ENCODE data around the gene KIF3C. TPM values are rescaled to one million over a fixed set of nuclear protein-coding genes. Genes with fewer than 3 reads are reported as not detected.
A peak's percentile ranks its signal among the peaks of the same experiment; 100 is the strongest.
"Not testable (repeated sequence)": the region's sequence is repeated elsewhere in the genome, so short reads cannot be mapped to it uniquely, and the experiment has no call there.

Gene KIF3C
- total RNA-seq, 1 experiment from 2014 or later = 11.1 TPM

DNA sequence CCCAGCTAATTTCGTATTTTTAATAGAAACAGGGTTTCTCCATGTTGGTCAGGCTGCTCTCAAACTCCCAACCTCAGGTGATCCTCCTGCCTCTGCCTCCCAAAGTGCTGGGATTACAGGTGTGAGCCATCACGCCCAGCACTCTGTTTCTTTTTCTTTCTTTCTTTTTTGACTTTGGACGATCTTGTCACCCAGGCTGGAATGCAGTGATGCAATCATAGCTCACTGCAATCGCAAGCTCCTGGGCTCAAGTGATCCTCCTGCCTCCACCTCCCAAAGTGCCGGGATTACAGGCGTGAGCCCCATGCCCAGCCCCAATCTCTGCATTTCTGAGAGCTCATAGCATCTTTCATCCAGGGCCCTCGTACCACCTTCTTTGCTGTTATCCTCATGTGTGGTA, 17.1 kb upstream of the KIF3C start:
- not testable (repeated sequence) for DNase-seq (ENCODE audit: low read depth)

DNA sequence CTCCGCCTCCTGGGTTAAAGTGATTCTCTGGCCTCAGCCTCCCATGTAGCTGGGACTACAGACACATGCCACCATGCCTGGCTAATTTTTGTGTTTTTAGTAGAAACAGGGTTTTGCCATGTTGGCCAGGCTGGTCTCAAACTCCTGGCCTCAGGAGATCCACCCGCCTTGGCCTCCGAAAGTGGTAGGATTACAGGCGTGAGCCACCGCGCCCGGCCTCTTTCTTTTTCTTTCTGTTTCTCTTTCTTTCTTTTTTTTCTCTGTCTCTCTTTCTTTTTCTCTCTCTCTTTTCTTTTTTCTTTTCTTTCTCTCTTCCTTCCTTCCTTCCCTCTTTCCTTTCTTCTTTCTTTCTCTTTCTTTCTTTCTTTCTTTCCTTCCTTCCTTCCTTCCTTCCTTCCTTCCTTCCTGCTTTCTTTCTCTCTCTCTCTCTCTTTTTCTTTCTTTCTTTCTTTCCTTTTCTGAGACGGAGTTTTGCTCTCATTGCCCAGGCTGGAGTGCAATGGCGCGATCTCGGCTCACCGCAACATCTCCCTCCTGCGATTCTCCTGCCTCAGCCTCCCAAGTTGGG, 16.6 kb upstream of the KIF3C start:
- DNase-seq (ENCODE audit: low read depth) = not testable (repeated sequence)

DNA sequence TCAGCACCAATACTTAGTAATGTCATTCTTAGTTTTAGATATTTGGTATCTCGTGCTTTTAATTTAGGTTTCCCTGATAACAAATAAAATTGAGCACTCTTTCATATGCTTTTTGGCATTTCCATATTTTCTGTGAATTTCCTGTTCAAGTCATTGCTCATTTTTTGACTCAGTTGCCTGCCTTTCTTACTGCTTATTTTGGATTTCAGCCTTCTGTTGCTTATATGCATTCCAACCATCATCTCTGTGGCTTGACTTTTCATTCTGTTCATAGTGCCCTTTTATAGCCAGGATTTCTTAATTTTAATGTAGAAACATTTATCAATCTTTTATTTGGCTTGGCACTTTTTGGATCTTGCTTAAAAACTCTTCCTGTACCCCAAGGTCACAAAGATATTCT, 14.5 kb upstream of the KIF3C start:
- no peak for DNase-seq (ENCODE audit: low read depth)

DNA sequence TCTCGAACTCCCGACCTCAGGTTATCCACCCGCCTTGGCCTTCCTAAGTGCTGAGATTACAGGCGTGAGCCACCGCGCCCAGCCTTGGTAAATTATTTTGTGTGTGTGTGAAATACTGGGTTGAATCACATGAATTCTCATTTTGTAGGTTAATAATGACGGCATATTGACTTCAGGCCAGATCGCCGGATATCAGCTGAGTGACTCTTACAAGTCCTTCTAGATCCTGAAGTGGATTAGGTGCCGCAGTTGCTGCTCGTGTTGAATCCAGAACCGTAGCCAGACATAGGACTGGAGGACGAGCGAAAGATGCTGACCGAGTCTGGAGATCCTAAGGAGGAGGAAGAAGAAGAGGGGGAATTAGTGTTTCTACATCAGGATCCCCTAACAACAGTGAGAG, 12.2 kb upstream of the KIF3C start:
- no peak for DNase-seq (ENCODE audit: low read depth)

DNA sequence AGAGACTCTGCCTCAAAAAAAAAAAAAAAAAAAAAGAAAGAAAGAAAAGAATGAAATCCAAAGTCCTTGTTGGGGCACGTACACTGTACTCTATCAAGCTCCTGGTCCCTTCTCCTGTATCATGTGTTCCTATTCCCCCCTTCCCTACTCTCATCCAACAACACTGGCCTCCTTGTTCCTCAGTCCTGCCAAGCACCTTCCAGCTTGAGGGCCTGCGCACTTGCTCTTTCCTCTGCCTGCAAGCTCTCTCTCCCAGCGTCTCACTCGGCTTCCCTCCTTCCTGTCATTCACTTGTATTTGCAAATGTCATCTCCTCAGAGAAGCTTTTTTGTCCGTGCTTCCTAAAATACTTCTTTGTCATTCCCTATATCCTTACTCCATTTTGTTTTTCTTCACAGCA, 10.8 kb upstream of the KIF3C start:
- DNase-seq (ENCODE audit: low read depth) = no peak

DNA sequence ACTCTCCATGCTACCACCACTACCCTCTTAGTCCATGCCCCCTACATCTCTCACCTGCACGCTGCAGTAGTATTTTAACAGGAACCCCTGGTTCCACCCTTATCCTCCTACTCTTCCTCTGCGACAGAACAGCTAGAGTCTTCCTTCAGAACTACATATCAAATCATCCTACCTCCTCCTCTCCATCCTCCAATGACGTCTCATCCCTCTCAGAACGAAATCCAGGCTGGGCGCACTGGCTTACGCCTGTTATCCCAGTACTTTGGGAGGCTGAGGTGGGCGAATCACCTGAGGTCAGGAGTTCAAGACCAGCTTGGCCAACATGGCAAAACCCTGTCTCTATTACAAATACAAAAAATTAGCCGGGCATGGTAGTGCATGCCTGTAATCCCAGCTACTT, 10.3 kb upstream of the KIF3C start:
- DNase-seq (ENCODE audit: low read depth) = no peak

DNA sequence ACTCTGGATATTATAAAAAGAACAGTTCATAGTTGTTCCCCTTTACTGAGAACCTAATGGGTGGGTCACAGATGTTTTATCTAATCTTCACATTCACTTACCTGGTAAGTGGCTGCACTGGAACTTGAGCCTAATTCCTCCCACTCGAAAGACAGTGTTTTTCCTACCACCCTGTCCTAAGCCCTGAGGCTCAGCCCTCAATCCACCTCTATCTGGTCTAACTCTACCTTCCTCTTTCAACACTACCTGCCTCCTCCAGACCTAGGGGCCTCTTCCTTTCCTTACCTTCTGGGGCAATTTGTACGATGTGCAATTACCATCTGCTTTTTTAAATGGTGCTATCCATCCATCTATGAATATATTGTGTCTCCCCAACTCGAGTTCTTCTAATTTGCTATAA, 9.7 kb upstream of the KIF3C start:
- DNase-seq (ENCODE audit: low read depth) = no peak

DNA sequence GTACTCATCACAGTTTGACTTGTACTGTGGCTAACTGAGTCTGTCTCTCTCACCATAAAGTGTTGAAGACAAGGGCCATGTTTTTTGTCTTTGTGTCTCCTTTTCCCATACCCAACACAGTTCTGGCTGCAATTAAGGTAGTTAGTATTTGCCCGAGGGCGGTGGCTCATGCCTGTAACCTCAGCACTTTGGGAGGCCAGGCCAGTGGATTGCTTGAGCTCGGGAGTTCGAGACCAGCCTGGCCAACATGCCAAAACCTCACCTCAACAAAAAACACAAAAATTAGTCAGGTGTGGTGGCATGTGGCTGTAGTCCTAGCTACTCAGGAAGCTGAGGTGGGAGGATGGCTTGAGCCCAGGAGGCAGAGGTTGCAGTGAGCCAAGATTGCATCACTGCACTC, 6.9 kb upstream of the KIF3C start:
- DNase-seq (ENCODE audit: low read depth) = peak; percentile 33

DNA sequence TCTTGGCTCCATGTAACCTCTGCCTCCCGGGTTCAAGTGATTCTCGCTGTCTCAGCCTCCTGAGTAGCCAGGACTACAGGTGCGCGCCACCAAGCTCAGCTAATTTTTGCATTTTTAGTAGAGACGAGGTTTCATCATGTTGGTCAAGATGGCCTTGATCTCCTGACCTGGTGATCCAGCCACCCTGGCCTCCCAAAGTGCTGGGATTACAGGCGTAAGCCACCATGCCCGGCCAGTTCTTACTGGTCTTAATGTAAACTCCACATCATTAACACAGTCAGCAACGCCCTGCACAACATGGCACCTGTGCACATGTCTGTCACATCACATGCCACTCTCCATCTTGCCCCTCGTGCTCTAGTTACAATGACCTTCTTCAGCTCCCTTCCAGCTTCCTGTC, 5.8 kb upstream of the KIF3C start:
- no peak for DNase-seq (ENCODE audit: low read depth)

DNA sequence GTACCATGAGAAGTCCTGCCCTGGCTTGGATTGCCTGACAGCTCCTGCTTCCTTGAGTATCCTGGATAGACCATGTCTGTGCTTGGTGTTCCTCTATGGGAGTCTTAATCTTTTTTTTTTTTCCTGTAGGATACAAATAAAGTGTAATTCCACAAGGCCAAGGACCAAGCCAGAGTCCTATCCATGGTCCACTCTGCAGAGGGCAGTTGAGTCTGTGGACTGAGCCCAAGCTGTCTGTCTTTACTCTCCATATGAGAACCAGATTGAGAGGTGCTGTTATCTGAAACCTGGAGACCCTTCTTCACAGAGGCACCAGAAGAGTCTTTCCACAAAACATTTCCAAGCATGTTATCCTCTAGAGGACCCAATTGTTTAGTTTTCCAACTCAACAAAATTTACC, 1.4 kb upstream of the KIF3C start:
- no peak for DNase-seq (ENCODE audit: low read depth)

DNA sequence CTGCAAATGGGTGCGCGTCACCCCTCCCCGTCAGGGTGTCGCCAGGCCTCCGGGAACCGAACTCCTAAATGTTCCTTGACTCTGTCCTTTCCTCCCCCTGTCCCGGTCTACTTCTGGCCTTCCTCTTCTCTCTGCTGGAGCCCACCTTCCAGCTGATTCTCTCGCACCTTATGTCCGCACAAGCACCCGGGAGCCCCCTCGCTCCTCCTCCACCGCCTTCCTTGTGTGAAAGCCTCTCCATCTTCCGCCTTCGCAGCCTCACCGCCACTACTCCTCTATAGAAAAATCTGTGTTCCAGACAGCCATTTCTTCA, 627 bp upstream of the KIF3C start:
- DNase-seq (ENCODE audit: low read depth) = no peak

DNA sequence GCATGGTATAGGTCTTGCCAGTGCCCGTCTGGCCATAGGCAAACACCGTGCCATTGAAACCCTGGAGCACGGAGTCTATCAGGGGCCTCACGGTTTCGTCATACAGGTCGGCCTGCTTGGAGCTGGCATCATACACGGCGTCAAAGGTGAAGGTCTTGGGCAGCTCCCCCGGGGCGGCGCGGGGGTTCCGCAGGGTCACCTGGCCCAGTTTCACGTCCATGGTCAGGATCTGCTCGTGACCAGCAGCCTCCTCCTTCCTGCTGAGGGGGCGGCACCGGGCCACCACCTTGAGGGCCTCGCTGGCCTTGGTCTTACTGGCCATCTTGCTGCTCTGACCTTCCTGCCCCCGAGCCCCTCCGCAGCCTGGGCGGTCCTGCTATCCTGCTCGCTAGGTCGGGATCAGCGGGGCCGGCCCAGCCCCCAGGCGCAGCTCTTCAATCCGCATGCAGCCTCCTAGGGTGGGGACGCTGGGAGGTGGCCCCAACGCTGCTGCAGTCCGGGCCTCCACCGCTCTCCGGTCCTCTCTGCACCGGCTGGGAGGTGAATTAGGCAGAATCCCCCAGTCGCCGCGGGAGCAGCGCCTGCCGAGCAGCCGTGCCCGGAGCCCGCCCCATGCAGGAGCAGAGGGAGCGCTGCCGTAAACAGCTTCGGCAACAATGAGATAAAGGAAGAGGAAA, 563 bp downstream of the KIF3C start:
- DNase-seq (ENCODE audit: low read depth) = peak; percentile 34

DNA sequence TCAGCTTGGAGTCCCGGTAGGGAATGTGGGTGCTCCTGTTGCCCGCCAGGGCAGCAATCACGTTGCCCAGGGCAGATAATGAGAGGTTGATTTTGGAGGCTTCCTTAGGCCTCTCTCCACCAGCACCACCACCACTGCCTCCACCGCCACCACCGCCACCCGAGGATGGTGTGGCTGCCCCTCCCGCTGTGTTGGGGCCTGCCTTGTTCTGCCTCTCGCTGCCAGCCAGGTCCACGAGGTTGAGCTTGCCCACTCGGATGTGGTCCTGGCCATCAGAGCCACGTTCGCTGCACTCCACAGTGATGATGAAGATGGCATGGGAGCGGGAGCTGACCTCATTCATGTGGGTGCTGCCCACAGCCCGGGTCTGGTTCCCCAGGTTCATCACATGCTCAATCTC, 1.3 kb downstream of the KIF3C start:
- DNase-seq (ENCODE audit: low read depth) = no peak

DNA sequence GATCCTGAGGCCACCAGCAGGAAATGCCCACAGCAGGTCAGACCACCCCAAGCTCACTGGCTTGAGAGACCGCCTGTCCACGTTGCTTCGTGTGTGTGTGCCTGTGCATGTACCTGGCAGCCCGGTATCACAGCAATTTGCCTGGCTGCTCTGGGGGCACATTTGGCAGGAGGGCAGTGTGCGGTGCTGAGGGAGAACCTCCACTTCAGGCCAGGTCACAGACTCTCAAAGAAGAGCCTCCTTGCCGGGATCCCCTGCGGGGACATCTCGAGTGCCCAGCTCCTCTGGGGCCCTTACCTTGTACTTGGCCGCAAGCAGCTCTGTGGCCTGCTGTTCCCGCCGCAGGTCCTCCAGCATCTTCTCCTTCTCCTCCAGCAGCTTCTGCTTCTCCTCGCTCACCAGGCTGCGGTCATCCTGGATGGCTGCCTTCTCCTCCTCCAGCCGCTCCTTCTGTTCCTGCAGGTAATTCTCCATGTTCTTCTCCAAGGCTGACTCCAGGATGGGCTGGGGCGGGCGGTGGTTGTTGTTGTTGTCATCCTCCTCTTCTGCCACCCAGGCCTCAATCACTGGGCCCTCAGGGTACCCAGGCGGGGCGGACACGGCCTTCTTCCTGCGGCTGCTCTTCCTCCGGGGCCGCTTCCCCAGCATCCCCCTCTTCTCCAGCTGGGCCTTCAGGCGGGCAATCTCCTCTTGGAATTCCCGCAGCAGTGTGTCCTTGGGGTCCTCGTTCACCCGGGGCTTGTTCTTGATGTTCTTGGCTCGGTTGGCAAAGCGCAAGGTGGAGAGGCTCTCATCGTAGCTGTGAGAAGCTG, 2.0 kb downstream of the KIF3C start:
- no peak for DNase-seq (ENCODE audit: low read depth)

DNA sequence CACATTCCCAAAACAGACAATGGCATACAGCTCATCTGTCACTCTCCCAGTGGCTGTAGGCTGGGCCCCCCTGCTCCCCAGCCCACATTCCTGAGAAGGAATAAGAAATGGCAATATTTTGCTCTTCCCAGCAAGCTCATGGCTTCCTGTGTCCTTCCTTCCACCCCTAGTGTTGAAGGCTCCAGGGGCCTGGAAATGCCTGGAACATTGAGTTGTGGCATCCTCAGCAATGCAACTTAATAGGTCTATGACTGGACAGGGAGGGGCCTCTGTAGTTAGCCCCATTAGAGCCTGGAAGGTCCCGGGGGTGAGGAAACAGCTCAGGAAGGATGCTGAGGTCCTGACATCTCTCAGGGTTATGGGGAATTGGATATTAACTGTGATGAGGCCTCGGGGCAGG, 3.3 kb downstream of the KIF3C start:
- DNase-seq (ENCODE audit: low read depth) = peak; percentile 45

DNA sequence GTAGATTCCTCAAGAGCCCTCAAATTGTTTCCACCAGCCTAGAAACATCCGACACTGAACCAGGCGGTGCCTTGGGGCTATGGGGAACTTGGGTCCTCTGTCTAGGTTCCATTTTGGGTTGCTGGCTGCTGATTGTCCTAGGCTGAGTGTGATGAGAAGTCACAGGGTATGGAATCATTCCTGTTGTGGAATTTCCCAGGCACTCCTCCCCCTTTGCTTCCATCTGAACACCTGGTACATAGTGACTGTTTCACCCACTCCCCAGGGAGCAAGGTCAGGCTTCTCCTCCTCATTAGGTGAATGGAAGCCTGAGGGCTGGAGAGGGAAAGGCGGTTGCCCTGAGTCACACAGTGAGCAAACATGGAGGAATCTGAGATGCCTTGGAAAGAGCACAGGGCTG, 4.5 kb downstream of the KIF3C start:
- peak; percentile 94 for DNase-seq (ENCODE audit: low read depth)

DNA sequence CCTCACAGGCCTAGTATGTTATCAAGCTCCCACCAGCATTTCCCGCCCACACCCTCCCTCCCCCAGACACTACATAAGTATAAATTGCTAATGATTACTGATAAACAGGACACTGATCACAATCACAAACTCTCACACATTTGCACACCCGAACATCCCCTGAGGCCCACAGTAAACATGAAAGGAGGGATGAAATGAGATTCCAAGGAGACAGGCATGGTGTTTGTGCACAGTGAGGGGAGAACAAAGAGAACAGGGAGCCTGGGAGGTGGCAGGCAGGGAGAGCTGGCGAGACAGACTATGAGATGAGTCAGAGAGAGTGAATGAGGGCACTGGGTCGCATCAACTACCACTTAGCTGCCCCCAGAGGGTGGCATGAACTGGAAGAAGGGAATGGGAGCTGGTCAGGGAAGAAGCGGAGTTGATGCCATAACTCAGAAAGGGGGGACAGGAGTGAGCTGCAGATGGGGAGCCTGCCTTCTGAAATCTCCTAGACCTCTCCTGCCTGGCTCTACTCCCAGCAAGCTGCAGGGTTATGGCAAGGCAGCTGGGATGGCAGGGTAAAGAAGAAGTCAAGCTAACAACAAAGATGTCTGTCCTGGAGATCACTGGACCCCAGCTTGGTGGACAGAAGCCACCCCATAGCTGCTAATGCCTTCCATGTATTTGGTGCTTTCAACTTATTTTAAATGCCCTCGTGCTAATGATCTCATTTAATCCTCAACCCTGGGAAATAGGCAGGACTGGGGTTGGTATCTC, 5.1 kb downstream of the KIF3C start:
- DNase-seq (ENCODE audit: low read depth) = peak; percentile 71

DNA sequence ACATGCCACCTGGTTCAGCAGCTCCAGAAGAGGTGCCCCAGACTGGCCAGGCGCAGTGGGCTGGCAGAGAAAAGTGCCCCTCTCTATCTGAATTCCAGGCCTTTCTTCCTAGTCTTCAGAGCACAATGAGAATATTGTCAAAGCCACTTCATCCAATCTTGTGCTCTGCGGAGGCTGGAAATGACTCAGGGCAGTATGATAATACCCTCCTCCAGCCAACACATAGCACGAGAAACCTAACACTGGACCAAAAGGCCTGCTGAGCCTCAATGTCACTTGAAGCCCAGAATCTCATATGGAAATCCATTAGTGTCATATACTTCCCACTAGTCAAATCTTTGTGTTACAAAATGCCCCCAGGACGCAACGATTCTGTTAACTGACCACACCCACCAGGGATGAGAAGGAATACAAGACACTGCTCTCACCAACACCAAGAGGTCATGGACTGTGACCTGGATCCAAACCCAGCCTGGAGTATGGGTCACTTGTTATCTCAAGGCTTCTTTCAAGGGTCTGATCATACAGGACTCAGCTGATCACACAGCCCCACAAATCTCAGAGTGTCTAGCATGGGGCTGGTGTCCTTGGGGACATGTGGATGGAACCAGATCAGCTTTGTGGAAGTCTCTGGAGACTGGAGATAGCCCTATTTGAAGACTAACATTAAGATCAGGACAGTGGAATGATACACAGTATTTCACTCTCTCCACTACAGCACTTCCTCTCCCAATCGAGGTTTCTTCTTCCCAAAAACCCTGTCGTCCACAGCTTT, 10.1 kb downstream of the KIF3C start:
- peak; percentile 54 for DNase-seq (ENCODE audit: low read depth)

DNA sequence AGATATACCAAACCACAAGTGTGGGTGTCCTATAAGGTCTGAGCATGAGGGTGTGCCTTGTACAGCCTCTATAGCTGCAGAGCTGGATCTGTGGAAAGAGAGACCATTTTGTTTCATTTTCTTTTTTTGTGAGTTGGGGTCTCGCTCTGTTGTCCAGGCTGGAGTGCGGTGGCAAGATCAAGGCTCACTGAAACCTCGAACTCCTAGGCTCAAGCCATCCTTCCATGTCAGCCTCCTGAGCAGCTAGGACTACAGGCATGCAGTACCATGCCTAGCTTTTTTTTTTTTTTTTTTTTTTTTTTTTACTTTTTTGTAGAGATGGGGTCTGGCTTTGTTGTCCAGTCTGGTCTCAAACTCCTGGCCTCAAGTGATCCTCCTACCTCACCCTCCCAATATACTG, 10.7 kb downstream of the KIF3C start:
- DNase-seq (ENCODE audit: low read depth) = no peak

DNA sequence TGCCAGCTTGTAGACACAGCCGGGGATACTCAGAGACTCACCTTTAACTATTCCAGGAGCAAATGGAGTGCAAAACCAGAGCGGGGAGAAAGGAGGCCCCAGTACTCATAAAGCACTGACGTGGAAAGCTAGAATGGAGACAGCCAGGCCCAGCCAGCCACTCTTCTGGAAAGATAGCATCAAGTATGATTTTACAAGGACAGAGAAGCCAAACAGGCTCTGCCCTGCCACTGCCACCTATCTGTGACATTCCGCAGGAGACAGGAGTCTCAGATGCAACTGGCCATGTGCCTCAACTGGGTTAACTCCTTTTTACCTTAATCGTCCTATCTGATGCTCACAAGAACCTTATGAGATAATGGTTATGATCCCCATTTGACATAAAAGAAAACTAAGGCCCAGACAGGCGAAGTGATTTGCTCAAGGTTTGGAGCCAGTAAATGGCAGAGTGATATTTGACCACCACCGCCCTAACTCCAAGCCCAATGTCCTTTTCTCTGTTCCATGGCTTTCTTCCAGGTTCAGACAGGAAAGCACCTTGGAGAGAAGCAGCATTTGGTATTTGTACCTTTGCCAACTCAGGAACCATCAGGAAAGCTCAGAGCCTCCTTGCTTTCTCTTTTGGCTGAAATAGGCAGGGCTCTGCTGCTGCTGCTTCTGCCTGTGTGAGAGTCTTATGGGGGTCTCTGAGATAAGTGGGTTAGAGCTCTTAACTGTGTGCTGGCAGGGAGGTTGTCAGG, 15.6 kb downstream of the KIF3C start:
- peak; percentile 31 for DNase-seq (ENCODE audit: low read depth)

DNA sequence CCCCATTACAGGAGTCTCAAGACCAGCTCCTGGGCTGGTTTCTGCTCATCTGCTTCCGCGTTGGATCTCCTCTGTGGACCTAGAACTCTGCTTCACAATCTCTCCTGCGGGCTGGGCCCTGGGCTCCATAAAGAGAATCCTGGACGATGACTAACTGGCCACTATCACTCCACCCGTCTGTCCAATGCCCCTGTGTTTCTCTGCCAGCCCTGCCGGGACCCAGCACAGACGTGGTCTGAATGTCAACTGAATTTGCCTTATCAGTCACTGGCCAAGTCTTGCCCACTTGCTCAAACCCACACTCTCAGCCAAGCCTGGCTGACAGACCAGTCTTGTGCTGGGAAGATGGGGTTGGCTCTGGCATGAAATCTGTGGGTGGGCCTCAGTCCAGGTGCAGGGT, 17.4 kb downstream of the KIF3C start:
- DNase-seq (ENCODE audit: low read depth) = peak; percentile 75

Data from M059J (cell line).